HepG2 (cell line): Measurements from ENCODE around the gene MMP24OS. TPM values are rescaled to one million over a fixed set of nuclear protein-coding genes. Genes with fewer than 3 reads are reported as not detected.

Experiments used
- ATF7 ChIP-seq, 2 experiments: fragments of 450-650 bp in 1 of 2; sonication (generic) in 1 of 2; formaldehyde crosslinking in 1 of 2; IDR thresholded peaks; 2 replicates each; pipeline versions ENCODE4 v1.4.0 to v1.6.1; 2016 to 2020; ENCODE audit warnings: antibody characterized with exemption in 1 of 2, mild to moderate bottlenecking in 1 of 2, missing genetic modification reagents in 1 of 2
- FOXM1 ChIP-seq: sonication (generic); formaldehyde crosslinking; IDR thresholded peaks from 2 replicates; pipeline ENCODE4 v1.5.0; 2020; ENCODE audit warnings: missing genetic modification reagents
- HOXD1 ChIP-seq: sonication (generic); formaldehyde crosslinking; IDR thresholded peaks from 2 replicates; pipeline ENCODE4 v1.5.0; 2020; ENCODE audit warnings: missing genetic modification reagents
- POLR2AphosphoS2 ChIP-seq: IDR thresholded peaks from 2 replicates; pipeline ENCODE4 v1.6.1; 2011; ENCODE audit warnings: low read depth, low read length, improper control_type of control experiment
- ZBTB7B ChIP-seq: sonication (generic); formaldehyde crosslinking; IDR thresholded peaks from 2 replicates; pipeline ENCODE4 v1.4.0; 2020; ENCODE audit warnings: missing genetic modification reagents
- ZFP41 ChIP-seq: sonication (generic); formaldehyde crosslinking; IDR thresholded peaks from 2 replicates; pipeline ENCODE4 v1.4.0; 2020; ENCODE audit warnings: mild to moderate bottlenecking, missing genetic modification reagents, borderline replicate concordance
- ZFP90 ChIP-seq: sonication (generic); formaldehyde crosslinking; IDR thresholded peaks from 2 replicates; pipeline ENCODE4 v1.8.0; 2022; ENCODE audit warnings: missing genetic modification reagents, mild to moderate bottlenecking, inconsistent platforms, borderline replicate concordance
- ZNF546 ChIP-seq: sonication (generic); formaldehyde crosslinking; conservative IDR thresholded peaks from 2 replicates; pipeline ENCODE4 v1.8.1; 2023; ENCODE audit warnings: mild to moderate bottlenecking, missing genetic modification reagents
- ZNF570 ChIP-seq: sonication (generic); formaldehyde crosslinking; IDR thresholded peaks from 2 replicates; pipeline ENCODE4 v1.4.0; 2020; ENCODE audit warnings: mild to moderate bottlenecking, missing genetic modification reagents, borderline replicate concordance
- ZSCAN29 ChIP-seq: sonication (generic); formaldehyde crosslinking; conservative IDR thresholded peaks from 2 replicates; pipeline ENCODE4 v1.4.0; 2020; ENCODE audit warnings: mild to moderate bottlenecking, missing genetic modification reagents
- polyA plus RNA-seq, 8 experiments: library from polyadenylated mRNA; depleted of rRNA in 3 of 8; stranded (reverse) in 7 of 8; unstranded in 1 of 8; fragments of >200 nt; fragmentation: Illumina TruSeq in 4 of 8; extraction: Trizol in 4 of 8; gene quantifications; 2 replicates each; pipeline versions ENCODE4 v1.2.1 to v1.2.3, GENCODE V29; 2011 to 2016; ENCODE audit warnings: low read depth in 4 of 8, missing spikeins in 1 of 8, mixed read lengths in 1 of 8; ENCODE audit not compliant: insufficient read depth in 1 of 8
- total RNA-seq, 5 experiments: library from RNA; depleted of rRNA; stranded (reverse); fragments of >200 nt; fragmentation: Illumina TruSeq; extraction: Trizol; gene quantifications; 2 replicates each; pipeline ENCODE4 v1.2.3, GENCODE V29; 2016; ENCODE audit warnings: low read depth in 1 of 5
- TF ChIP-seq, protein P1 (sequence below), 2 experiments: sonication (generic) in 1 of 2; formaldehyde crosslinking in 1 of 2; IDR thresholded peaks; 2 replicates each; pipeline versions ENCODE4 v1.4.0 to v1.6.1; 2018 to 2020; ENCODE audit warnings: missing genetic modification reagents in 2 of 2, borderline replicate concordance in 1 of 2, low read depth in 1 of 2, mild to moderate bottlenecking in 1 of 2, missing biosample characterization in 1 of 2
- TF ChIP-seq, protein P2 (sequence below): sonication (generic); formaldehyde crosslinking; IDR thresholded peaks from 2 replicates; pipeline ENCODE4 v1.5.0; 2020; ENCODE audit warnings: mild to moderate bottlenecking, missing genetic modification reagents, borderline replicate concordance
- TF ChIP-seq, protein P3 (sequence below), 2 experiments: sonication (generic) in 1 of 2; formaldehyde crosslinking in 1 of 2; IDR thresholded peaks; 2 replicates each; pipeline versions ENCODE4 v1.5.1 to v1.6.1; 2011 to 2020; ENCODE audit warnings: borderline replicate concordance in 1 of 2, low read depth in 1 of 2, low read length in 1 of 2, mild to moderate bottlenecking in 1 of 2, missing genetic modification reagents in 1 of 2, moderate library complexity in 1 of 2

MMP24OS gene
- total and polyA plus RNA-seq, 2 of the 13 experiments (the other 11 are each of a cell fraction or from before 2014, with no cell fraction given) = 6.0 to 8.5 TPM

- TF ChIP-seq ZNF546 (no peak), ZNF570 (no peak), ATF7 (IDR thresholded peaks at IDR 0.05) (no peak), ATF7 (CRISPR knock-in tag; IDR thresholded peaks at IDR 0.05) (no peak), ZSCAN29 (CRISPR knock-in tag) (no peak), ZFP90 (no peak), ZFP41 (CRISPR knock-in tag) (no peak), POLR2AphosphoS2 (no peak), ZBTB7B (CRISPR knock-in tag) (0 out of 2 replicates have a peak, but pooled peaks have one; percentile 18), FOXM1 (no peak), HOXD1 (CRISPR knock-in tag) (no peak)
- TF ChIP-seq, protein P1, sequence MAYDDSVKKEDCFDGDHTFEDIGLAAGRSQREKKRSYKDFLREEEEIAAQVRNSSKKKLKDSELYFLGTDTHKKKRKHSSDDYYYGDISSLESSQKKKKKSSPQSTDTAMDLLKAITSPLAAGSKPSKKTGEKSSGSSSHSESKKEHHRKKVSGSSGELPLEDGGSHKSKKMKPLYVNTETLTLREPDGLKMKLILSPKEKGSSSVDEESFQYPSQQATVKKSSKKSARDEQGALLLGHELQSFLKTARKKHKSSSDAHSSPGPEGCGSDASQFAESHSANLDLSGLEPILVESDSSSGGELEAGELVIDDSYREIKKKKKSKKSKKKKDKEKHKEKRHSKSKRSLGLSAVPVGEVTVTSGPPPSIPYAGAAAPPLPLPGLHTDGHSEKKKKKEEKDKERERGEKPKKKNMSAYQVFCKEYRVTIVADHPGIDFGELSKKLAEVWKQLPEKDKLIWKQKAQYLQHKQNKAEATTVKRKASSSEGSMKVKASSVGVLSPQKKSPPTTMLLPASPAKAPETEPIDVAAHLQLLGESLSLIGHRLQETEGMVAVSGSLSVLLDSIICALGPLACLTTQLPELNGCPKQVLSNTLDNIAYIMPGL (CRISPR knock-in tag; IDR thresholded peaks at IDR 0.05; ENCODE audit: borderline replicate concordance in 1 of 2, low read depth in 1 of 2) = no peak
- TF ChIP-seq, protein P2, sequence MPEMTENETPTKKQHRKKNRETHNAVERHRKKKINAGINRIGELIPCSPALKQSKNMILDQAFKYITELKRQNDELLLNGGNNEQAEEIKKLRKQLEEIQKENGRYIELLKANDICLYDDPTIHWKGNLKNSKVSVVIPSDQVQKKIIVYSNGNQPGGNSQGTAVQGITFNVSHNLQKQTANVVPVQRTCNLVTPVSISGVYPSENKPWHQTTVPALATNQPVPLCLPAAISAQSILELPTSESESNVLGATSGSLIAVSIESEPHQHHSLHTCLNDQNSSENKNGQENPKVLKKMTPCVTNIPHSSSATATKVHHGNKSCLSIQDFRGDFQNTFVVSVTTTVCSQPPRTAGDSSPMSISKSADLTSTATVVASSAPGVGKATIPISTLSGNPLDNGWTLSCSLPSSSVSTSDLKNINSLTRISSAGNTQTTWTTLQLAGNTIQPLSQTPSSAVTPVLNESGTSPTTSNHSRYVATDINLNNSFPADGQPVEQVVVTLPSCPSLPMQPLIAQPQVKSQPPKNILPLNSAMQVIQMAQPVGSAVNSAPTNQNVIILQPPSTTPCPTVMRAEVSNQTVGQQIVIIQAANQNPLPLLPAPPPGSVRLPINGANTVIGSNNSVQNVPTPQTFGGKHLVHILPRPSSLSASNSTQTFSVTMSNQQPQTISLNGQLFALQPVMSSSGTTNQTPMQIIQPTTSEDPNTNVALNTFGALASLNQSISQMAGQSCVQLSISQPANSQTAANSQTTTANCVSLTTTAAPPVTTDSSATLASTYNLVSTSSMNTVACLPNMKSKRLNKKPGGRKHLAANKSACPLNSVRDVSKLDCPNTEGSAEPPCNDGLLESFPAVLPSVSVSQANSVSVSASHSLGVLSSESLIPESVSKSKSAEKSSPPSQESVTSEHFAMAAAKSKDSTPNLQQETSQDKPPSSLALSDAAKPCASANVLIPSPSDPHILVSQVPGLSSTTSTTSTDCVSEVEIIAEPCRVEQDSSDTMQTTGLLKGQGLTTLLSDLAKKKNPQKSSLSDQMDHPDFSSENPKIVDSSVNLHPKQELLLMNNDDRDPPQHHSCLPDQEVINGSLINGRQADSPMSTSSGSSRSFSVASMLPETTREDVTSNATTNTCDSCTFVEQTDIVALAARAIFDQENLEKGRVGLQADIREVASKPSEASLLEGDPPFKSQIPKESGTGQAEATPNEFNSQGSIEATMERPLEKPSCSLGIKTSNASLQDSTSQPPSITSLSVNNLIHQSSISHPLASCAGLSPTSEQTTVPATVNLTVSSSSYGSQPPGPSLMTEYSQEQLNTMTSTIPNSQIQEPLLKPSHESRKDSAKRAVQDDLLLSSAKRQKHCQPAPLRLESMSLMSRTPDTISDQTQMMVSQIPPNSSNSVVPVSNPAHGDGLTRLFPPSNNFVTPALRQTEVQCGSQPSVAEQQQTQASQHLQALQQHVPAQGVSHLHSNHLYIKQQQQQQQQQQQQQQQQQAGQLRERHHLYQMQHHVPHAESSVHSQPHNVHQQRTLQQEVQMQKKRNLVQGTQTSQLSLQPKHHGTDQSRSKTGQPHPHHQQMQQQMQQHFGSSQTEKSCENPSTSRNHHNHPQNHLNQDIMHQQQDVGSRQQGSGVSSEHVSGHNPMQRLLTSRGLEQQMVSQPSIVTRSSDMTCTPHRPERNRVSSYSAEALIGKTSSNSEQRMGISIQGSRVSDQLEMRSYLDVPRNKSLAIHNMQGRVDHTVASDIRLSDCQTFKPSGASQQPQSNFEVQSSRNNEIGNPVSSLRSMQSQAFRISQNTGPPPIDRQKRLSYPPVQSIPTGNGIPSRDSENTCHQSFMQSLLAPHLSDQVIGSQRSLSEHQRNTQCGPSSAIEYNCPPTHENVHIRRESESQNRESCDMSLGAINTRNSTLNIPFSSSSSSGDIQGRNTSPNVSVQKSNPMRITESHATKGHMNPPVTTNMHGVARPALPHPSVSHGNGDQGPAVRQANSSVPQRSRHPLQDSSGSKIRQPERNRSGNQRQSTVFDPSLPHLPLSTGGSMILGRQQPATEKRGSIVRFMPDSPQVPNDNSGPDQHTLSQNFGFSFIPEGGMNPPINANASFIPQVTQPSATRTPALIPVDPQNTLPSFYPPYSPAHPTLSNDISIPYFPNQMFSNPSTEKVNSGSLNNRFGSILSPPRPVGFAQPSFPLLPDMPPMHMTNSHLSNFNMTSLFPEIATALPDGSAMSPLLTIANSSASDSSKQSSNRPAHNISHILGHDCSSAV = no peak
- TF ChIP-seq, protein P3, sequence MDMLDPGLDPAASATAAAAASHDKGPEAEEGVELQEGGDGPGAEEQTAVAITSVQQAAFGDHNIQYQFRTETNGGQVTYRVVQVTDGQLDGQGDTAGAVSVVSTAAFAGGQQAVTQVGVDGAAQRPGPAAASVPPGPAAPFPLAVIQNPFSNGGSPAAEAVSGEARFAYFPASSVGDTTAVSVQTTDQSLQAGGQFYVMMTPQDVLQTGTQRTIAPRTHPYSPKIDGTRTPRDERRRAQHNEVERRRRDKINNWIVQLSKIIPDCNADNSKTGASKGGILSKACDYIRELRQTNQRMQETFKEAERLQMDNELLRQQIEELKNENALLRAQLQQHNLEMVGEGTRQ (IDR thresholded peaks at IDR 0.05; ENCODE audit: low read depth, low read length) = no peak
- TF ChIP-seq, protein P3 (CRISPR knock-in tag; IDR thresholded peaks at IDR 0.05; ENCODE audit: borderline replicate concordance) = no peak
Measured at GRCh38 chr20:35292504-35293285, 14.8 kb upstream of the MMP24OS start (continued).
